HS-5 (cell line): Measurements from ENCODE around the gene WTIP.
A peak's percentile ranks its signal among the peaks of the same experiment; 100 is the strongest.

ENCODE experiments used
- DNase-seq: peaks from one replicate; pipeline ENCODE4 v3.0.0-alpha.2; 2012; ENCODE audit warnings: low read depth

WTIP gene

DNA sequence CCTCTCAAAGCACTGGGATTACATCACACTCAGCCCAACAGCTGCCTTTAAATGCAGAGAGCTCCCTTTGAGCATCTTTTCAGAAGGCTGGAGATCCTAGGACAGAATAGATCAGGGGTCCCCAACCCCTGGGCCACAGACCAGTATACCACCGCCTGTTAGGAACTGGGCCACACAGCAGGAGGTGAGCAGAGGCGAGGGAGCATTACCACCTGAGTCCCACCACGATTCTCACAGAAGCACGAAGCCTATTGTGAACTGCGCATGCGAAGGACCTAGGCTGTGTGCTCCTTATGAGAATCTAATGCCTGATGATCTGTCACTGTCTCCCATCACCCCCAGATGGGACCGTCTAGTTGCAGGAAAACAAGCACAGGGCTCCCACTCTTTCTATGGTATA lies 2.2 kb upstream of the WTIP start:
- DNase-seq, result no peak

DNA sequence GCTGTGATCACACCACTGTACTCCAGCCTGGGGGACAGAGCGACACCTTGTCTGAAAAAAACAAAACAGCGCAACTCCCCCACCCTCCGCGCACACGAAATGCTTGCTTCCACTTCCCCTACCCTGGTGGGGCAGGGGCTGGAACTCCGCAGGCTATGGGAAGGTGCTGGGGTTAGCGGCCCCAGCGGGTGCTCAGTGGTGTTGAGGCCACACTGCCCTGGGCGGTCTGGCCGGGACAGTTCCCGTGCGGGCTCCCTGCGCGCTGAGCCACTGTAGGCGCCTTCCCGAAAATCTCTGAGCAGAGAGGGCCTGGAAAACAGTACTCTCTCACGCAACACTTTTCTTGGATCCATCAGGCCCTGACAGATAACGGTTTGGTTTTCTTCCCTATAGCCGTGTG lies 1.1 kb upstream of the WTIP start:
- no peak for DNase-seq

DNA sequence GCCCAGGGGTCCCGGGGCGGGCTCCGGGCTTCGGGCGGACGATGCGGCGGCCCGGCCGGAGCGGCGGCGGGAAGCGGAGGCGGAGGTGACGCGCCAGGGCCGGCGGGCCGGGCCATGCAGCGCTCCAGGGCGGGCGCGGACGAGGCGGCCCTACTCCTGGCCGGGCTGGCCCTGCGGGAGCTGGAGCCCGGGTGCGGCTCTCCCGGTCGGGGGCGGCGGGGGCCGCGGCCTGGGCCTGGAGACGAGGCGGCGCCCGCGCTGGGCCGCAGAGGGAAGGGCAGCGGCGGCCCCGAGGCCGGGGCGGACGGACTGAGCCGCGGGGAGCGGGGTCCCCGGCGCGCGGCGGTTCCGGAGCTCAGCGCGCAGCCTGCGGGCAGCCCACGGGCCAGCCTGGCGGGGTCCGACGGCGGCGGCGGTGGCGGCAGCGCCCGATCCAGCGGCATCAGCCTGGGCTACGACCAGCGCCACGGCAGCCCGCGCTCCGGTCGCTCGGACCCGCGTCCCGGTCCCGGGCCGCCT lies 362 bp downstream of the WTIP start:
- DNase-seq, result no peak

DNA sequence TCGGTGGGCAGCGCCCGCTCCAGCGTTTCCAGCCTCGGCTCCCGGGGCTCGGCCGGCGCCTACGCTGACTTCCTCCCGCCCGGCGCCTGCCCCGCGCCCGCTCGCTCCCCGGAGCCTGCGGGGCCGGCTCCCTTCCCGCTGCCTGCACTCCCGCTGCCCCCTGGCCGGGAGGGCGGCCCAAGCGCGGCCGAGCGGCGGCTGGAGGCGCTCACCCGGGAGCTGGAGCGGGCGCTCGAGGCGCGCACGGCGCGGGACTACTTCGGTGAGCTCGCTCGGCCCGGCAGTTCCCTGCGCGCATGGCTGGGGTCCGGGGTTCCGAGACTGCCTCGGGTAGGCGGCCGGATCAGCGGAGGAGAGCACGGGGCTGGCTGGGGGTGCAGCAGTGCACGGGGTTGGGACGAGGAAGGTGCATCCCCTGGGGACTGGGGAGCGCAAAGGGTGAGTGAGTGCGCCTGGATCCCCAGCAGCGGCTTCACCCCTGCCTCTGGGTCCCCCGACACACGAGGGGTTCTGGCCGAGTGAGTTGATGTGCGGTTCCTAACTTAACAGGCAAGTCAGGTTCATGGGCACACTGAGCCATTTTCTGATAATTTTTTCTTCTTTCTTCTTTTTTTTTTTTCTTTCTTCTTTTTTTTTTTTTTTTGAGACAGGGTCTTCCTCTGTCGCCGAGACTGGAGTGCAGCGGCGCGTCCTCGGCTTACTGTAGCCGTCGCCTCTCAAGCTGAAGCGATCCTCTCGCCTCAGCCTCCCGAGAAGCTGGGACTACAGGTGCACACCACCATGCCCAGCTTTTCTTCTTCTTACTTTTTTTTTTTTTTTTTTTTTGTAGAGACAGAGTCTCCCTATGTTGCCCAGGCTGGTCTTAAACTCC lies 1.1 kb downstream of the WTIP start:
- no peak for DNase-seq

DNA sequence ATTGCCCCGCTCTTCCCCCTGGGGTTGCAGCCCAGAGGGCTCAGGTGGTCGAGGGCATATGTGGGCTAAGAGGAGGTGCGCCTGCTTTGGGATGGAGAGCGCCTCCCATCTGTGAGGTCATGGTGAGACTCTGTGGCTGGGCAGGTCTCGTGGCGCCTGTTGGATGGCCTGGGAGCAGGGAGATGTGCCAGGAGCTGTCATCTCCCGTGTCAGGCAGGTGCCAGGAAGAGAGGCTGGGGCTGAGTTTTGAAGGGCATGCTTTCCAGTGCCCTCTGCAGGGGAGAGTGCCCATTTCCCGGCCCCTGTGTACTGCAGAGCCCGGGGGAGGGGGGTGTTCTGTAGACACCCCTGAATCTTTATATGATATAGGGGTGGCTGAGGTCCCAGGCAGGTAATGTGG lies 2.8 kb downstream of the WTIP start:
- DNase-seq, result no peak

DNA sequence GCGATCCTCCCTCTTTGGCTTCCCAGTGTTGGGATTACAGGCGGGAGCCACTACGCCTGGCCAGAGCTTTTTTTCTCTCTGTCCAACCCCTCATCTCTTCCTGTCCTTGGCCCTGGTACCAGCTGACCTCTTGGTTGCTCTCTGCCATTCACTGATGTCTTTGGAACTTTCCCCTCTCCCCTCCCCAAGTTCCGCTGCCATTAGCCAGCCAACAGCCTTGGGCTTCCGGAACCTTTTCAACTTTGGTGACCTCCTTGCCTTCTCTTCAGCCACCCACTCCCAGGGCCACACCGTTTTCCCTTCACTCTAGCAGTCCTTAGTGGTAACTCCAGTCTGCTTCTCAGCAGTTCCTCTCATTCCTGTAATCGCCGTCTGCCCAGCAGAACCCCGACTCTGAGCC lies 4.3 kb downstream of the WTIP start:
- no peak for DNase-seq

DNA sequence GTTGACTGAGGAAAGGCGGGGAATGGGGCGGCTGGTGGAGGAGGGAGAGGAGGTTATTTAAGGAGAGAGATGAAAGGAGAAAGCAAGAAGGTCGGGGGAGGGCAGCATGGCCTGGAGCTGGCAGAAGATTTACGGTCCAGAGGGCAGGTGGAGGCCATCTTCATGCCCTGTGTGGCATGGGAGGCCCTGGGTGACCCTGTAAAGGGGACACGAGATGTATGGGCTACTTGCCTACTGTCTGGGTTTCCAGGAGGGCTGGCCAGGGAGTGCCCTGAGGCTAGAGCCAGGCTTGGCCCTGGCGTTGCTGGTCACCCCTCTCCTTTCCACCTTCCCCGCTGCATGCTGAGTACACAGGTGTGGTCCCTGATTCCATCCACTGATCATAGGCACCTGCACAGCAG lies 6.1 kb downstream of the WTIP start:
- DNase-seq, result no peak

DNA sequence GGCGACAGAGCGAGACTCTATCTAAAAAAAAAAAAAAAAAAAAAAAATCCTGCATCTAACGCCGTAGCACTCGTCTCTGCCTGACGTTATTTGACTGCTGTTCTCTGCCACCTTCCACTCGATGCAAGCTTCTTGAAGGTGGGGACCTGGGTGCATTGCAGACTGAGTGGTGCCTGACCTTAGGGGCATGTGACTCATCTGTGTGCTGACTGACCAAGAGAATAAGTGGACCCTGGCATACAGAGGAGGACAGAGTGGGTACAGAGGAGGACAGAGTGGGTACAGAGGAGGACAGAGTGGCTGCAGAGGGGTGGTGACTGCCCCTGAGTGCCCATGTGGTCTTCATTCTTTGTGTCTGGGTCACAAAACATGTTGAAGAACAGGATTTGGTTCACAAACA lies 7.6 kb downstream of the WTIP start:
- no peak for DNase-seq

DNA sequence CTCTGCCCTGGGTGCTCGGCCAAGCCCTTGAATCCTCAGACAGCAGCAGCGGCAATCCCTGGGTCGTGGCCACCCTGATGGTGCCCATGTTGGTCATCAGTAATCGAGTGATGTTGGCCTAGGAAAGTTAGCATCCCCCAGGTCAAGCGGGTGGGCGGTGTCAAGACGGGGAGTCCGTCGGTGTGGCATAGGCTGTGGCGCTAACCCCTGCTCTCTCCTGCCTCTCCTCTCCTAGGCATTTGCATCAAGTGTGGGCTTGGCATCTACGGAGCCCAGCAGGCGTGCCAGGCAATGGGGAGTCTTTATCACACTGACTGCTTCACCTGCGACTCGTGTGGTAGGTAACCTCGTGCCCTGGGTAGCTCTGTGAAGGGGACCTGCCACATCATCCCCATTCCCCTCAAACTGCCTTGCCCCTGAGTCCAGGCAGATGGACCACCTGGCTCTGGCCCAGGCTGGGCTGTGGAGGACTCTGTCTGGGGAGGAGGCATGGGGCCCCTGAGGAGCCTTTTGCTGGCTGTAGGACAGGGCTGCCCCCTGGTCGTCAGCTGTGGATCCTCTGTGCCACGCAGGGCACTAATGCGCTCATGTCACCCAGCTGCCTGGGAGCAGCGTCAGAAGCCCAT lies 8.7 kb downstream of the WTIP start:
- no peak for DNase-seq

DNA sequence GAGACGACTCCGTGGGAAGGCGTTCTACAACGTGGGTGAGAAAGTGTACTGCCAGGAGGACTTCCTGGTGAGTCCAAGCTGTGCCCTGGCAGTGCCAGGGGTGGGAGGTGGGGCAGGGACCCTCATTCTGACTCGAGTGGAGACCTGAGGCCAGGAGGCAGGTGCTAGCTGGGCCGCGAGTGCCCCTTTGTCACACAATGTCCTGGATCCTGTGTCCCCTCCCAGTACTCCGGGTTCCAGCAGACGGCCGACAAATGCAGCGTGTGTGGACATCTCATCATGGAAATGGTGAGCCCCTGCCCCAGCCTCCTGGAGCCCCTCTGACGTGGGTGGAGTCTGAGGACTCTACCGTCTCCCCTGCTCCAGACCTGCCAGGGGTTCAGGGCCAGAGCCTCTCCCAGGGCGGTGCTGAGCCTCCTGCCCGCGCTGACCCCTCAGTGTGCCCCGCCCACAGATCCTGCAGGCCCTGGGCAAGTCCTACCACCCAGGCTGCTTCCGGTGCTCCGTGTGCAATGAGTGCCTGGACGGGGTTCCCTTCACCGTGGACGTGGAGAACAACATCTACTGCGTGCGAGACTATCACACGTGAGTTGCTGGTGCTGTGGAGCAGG lies 11.6 kb downstream of the WTIP start:
- no peak for DNase-seq

DNA sequence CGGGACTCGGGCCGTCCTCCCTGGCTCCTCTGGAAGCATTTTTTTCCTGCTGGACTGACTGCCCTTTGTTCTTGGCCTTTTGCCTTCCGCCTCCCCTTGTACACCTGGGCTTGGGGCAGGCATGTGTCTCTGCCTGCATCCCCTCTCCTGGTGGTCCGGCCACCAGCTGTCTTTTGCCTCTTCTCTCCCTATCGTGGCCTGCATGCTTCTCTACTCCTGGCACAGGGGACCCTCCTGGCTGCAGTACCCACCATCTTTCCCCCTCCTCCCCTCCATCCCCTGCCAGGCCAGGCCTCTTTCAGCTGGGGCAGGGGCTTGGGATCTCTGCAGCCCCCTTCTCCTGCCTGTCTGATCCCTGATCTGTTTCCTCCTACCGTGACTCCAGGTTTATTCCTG lies 12.1 kb downstream of the WTIP start:
- DNase-seq, result no peak

DNA sequence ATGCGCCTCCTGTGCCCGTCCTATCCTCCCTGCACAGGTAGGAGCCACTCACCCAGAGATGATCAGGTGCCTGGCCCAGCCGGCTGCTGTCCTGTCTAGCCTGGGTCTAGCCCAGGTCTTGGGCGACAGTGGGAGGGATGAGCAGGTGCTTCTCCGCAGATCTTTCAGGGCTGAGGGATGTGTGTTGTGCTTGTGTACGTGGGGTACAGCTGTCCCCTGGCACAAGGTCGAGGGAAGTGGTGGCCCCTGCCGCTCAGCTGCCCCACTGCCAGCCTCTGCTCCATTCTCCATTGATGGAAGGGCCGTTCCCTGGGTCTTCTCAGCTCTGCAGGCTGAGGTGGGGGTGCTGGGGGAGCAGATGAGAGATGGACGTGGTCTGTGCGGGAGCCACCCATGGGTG lies 13.0 kb downstream of the WTIP start:
- DNase-seq, result no peak

DNA sequence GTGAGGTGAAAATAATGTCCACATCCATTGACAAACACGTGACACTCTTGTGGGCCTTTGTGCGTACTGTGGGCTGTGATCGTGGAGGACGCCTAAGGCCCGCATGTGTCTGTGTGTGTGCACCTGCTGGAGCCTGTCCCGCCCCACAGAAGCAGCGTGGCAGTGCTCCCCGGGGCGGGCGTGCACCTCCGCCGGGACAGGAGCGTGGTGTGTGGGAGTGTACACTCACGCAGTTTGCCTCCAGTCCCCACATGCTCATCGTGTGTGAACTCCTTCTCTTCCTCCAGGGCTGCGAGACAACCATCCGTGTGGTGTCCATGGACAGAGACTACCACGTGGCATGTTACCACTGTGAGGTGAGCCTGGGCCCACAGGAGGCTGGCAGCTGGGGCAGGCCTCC lies 13.9 kb downstream of the WTIP start:
- DNase-seq, result no peak

DNA sequence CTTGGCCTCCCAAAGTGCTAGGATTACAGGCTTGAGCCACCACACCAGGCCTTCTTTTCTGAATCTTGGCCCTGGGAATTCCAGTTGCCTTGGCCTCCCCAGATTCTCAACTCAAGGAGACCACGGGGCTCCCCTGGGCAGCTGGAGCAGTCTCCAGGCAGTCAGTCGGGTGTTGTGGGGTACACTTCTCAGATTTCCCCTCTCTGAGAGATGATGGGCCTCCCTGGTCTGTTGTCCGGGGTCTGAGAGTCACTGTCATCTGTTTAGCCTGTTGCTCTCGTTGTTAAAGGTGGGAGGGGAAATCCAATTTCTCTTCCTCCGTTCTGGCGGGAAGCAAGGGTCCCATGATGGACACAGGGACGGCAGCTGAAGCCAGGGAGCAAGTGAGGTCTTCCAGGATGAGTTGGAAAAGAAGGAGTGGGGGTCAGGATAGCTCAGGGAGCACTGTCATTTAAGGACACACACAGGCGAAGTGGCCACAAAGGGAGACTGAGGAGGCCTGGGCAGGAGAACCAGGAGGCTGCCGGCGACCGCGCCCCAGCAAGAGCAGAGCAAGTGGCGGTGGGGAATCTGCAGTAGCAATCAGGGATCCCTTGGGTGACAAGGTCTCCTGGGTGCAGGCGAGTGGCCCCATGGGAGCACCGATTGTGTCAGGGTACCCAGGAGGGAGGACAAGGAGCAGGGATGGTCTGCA lies 15.7 kb downstream of the WTIP start:
- DNase-seq, result no peak

DNA sequence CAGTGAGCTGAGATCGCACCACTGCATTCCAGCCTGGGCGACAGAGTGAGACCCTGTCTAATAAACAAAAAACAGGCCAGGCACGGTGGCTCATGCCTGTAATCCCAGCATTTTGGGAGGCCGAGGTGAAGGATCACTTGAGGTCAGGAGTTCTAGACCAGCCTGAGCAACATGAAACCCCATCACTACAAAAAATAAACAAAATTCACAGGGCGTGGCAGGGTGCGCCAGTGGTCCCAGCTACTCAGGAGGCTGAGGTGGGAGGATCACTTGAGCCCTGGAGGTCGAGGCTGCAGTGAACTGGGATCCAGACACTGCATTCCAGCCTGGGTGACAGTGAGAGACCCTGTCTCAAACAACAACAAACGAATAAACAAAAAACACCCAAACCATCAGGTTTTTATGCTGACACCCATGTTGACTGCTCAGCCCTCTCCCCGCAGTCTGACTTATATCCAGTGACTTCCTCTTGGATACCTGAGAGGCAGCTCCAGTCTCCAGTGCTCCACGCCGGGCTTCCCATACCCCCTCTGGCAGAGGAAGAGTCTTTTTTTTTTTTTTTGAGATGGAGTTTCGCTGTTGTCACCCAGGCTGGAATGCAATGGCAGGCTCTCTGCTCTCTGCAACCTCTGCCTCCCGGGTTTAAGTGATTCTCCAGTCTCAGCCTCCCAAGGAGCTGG lies 17.7 kb downstream of the WTIP start:
- DNase-seq, result no peak

DNA sequence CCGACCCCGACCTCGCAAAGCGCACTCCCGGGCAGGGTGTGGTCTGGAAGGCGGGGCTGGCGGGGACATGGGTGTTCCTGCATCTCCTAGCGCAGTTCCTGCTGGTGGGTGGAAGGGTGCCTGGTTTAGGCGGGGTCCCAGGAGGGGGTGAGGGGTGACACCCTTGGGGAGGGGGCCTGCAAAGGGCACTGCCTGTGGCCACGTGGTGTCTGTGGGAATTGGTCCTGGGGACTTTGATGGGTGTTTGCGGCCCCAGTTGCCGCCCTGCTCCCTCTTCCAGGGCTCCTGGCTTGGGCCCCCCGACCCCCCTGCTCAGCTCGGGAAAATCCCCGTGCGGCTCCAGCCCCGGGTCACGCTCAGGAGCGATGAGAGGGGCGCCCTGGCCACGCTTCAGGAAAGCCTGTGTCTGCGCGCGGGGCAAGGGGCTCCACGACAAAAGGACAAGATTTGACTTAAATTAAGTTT lies 19.1 kb downstream of the WTIP start:
- DNase-seq, result no peak

DNA sequence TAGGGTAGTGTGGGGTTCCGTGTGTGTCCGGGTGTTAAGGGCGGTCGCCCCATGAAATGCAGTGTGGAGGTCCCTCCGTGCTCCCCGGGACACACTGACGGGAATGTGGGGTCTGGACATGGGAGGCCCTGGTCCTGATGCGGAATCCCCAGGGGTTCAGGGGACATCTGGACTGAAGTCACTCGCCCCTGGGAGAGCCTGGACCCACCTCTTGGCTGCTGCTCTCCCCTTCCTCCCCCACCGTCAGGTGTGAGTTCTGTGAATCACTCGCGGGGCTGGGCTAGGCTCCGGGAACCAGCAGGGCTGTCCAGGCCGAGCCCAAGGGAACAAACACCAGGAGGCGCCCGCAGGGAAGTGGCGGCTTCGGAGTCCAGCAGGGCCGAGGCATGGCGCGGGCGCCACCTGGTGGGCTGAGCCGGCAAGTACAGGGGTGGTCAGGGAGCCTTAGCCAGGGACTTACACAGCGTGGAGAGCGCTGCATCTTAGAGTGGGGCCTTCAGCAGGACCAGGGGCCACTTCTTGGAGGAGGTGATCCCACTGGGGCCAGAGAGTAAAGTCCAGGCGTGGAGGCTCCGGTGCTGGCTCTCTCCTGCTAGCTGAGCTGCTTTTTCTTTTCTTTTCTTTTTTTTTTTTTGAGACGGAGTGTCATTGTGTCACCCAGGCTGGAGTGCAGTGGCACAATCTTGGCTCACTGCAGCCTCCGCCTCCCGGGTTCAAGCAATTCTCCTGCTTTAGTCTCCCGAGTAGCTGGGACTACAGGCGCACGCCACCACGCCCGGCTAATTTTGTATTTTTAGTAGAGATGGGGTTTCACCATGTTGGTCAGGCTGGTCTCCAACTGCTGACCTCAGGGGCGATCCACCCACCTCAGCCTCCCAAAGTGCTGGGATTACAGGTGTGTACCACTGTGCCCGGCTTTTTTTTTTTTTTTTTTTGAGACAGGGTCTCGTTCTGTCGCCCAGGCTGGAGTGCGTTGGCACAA lies 20.1 kb downstream of the WTIP start:
- DNase-seq, result peak; percentile 18

DNA sequence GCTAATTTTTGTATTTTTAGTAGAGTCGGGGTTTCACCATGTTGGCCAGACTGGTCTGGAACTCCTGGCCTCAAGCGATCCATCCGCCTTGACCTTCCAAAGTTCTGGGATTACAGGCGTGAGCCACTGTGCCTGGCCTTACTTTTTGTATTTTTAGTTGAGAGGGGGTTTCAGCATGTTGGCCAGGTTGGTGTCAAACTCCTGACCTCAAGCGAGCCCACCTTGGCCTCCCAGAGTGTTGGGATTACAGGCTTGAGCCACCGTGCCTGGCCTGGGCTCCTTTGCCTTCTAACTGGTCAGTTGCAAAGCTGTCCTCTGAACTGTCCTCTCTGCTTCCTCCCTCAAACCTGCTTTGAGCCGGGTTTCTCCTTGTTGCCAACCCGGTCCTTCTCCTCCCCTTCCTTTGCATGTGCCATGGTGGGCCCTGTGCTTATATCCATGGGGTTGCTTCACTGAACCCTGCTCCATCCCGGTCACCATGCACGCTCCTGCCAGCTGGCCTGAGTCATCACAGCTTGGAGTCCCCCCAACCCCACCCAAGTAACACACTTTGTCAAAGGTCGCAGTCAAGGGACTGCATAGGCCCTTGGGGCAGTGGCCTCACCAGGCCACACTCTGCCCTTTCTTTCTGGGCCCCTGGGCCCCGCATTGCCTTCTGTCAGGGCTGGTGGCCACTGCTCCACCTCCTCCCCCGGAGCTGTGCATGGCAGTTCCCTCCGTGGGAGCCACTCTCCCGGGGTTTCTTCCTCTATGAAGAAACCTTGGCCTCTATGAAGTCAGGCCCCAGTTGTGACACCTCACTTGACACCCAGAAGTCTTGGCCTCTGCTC lies 21.2 kb downstream of the WTIP start:
- DNase-seq, result no peak

DNA sequence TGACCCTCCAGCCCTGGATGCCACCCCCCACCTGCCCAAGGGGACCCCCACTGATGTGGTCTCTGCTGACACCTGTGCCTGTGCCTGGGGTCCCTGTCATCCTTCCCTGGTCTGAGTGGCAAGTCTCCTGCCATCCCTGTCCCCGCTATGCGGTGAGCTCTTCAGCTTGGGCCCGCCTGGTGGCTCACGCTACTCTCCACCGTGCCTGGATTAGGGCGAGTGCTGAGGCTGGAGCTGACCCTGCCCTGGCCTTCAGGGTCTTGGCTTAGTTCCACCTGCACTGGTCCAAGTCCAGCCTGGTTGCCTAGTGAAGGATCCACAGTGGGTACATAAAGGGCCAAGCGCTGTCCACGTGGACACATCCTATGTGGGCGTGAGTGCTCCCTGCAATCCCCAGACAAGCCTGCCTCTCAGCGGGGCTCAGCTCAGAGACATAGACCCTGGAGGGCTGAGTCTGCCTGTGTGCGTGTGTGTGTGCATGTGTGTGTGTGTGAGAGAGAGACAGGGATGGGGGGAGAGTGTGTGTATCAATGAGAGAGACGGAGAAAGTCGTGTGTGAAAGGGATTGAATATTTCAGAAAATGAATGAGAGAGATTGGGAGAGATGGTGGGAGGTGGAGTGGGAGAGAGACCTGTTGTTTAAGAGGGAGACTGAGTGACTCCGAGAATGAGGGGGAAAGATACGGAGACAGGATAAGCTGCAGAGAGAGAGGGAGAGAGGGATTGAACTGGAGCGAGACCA lies 22.1 kb downstream of the WTIP start:
- no peak for DNase-seq
